Dendritic cell treated with granulocyte-macrophage colony-stimulating factor and Interleukin-4, amounts not matched to agents 40 ng/mL and 50 ng/mL, for 4 days (primary cell): ENCODE data around the gene HOXA6.

Experiments
- H3K27ac Mint-ChIP-seq: one replicate; pipeline ENCODE4 v1.8.0; 2022; ENCODE audit warnings: mild to moderate bottlenecking, mixed read lengths
- H3K27me3 Mint-ChIP-seq: one replicate; pipeline ENCODE4 v1.8.0; 2022; ENCODE audit warnings: mild to moderate bottlenecking, mixed read lengths
- H3K36me3 Mint-ChIP-seq: one replicate; pipeline ENCODE4 v1.8.0; 2022; ENCODE audit warnings: low read depth, mixed read lengths
- H3K4me1 Mint-ChIP-seq: one replicate; pipeline ENCODE4 v1.8.0; 2022; ENCODE audit warnings: low read depth, mixed read lengths
- H3K4me3 Mint-ChIP-seq: one replicate; pipeline ENCODE4 v1.8.0; 2022; ENCODE audit warnings: mild to moderate bottlenecking, moderate library complexity, mixed read lengths
- H3K9me3 Mint-ChIP-seq: one replicate; pipeline ENCODE4 v1.8.0; 2022; ENCODE audit warnings: mixed read lengths
- intact Hi-C: fragments of 100-400 bp; cut with micrococcal nuclease; formaldehyde crosslinking; loops from one replicate; pipeline ENCODE4 v1.15.0; 2022

Gene HOXA6

DNA sequence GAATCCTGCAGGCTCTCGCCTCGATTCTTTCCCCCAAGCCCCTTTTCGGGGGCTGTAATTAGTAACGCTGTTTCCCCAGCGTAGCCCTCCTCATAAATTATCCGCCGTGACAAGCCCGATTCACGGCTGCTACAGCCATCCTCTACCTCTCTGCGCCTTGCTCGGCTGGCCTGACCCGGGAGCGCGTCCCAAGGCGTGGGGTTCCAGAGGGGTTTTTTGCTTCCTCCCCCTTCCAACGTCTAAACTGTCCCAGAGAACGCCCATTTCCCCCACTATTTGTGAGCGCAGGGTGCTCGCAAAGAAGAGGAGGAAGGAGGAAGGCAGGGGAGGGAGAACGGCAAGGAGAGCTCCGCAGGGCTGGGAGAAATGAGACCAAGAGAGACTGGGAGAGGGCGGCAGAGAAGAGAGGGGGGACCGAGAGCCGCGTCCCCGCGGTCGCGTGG, 5.0 kb downstream of the HOXA6 start:
- Mint-ChIP-seq H3K36me3 (no peaks in the 10 kb centered on the region), H3K9me3 (no peaks in the 10 kb centered on the region), H3K27ac (peak overlapping the region; percentile 0), H3K4me3 (peak overlapping the region; percentile 74), H3K27me3 (peaks cover 61% of the 10 kb centered on the region), H3K4me1 (peaks cover 14% of the 10 kb centered on the region)
- intact Hi-C loops = no loop called here

DNA sequence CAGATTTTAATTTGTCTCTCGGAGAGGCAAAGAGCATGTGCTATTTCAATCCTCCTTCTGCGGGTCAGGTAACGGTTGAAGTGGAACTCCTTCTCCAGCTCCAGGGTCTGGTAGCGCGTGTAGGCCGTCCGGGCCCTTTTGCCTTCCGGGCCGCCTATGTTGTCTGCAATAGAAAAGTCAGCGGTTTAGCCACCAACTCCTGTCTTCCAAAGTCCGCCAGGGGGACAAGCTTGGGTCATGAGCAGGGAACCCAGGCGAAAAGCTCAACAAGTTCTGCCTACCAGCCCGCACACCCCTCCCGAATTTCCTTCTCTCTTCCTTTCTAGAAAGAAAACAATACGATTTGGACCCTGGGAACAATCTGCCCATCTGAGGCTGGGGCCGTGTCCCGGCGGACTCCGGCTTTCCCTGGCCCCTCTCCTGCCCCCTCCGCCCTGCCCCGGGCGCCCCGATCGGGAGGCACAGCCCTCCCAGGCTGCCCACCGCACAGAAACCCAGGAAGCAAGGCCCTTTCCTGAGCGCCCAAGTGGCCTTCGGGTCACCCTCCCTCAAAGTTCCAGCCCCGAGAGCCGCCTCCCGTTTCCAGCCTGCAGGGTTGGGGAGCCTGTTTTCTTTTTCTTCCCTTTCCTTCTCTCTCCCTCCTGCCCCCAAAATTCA, 5.5 kb downstream of the HOXA6 start:
- Mint-ChIP-seq H3K4me3 (peak overlapping the region; percentile 74), H3K36me3 (no peaks in the 10 kb centered on the region), H3K27me3 (peaks cover 59% of the 10 kb centered on the region), H3K9me3 (no peaks in the 10 kb centered on the region), H3K4me1 (peaks cover 15% of the 10 kb centered on the region), H3K27ac (peak overlapping the region; percentile 0)
- intact Hi-C loops = no loop called here

DNA sequence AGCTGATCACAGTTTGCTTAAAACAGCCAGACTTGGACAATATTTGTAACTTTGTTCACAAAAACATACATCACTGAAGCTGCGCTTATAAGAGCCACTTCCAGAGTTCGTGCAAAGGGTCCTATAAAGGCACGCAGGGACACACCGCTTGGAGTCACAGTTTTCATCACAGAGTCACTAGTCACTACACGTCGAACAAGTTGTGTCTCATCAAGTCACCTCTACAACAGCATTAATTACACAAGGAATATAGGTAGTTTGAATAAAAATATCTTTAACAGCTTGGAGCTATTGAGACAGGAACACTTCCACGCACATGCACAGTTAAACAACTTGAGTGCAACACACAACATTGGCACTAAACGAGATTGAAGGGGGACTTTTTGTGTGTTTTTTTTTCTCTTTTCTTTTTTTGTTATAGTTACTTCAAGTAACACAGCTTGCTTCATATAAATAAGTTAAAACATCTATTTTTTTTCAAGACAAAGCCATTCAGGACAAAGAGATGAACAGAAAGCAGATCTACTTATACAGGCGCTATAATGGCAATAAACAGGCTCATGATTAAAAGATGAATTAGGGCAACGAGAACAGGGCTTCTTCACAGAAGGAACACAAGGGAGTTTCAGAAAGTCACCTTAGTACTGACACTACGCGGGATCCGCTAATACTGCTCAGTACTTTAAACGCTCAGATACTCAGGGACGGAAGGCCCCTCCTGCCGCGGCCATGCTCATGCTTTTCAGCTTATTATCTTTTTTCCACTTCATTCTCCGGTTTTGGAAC, 6.2 kb downstream of the HOXA6 start:
- Mint-ChIP-seq H3K4me1 (peaks cover 16% of the 10 kb centered on the region), H3K27ac (no peak overlapping the region), H3K27me3 (peaks cover 57% of the 10 kb centered on the region), H3K4me3 (no peak overlapping the region), H3K9me3 (no peaks in the 10 kb centered on the region), H3K36me3 (no peaks in the 10 kb centered on the region)
- intact Hi-C loops = no loop called here

DNA sequence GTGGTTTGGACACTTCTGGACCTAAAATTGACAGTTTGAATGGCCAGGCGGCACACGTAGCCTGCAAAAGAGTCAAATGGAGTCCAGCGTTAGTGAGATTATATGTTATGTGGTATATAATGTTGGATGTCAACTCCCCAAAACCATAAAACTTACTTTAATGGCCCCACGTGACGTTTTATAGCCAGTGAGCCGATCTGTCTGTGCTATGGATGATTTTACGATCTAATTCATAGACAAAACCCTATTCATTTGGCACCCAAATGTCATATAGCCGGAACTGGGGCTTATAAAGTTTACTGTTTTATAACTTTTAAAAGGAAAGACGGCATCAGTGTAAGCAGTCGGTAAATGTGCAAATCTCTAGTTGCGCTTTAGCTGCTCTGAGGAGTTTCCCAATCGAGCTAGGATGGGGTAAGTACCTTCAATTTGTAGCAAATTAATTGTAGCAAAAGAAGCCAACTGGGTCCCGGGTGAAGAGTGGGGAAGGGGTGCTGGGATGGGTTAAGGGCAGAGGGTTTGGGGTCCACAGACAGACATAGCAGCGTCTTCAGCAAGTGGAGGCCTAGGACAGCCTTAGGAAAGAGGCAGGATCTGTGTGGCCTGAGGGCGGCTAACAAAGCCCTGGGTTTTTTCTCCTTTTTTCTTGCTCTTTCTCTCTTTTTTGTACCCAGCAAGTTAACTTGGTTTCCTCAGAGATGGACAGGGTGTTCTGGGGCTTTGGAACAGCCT, 7.3 kb downstream of the HOXA6 start:
- no peaks in the 10 kb centered on the region for H3K9me3 Mint-ChIP-seq
- no peaks in the 10 kb centered on the region for H3K36me3 Mint-ChIP-seq
- H3K27ac Mint-ChIP-seq = no peak overlapping the region
- peaks cover 18% of the 10 kb centered on the region for H3K4me1 Mint-ChIP-seq
- H3K27me3 Mint-ChIP-seq = peaks cover 55% of the 10 kb centered on the region
- intact Hi-C loops = no loop called here
- no peak overlapping the region for H3K4me3 Mint-ChIP-seq

DNA sequence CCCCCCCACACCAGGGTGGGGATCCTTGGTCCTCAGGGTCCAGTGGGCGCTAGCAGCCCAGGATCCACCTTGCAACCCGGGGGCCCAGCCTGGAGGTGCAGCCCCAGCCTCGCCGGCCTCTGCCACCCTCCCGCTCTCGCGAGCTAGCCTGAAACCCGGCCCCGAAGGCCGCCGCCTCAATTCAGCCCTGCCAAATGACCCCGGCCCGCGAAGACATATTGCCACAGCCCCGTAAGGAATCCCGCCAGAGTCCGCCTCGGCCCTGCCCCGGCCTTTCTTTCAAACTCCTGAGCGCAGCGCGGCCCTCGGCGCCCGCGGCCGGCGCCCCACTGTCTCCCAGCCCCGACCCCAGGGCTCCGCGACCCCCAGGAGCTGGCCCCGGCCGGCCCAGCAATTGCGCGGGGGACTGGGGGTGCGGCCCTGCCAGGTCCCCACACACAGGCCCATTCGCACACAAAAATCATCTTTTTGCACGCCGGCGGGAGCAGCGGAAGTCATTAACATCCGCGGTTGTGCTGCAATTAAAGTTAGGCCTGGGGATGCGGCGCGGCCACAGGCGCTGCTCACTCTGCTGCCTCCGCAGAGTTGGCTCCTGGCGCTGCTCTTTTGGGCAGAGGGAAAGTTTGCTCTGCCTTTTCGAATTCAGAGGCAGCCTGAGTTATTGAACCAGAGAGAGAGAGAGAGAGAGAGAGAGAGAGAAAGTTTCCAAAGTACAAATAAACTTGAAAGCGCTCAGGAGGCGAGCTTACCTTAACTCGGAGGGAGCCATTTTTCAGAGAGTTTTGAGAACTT, 8.0 kb downstream of the HOXA6 start:
- Mint-ChIP-seq H3K9me3 (no peaks in the 10 kb centered on the region), H3K4me1 (peaks cover 21% of the 10 kb centered on the region), H3K4me3 (no peak overlapping the region), H3K36me3 (no peaks in the 10 kb centered on the region), H3K27ac (no peak overlapping the region), H3K27me3 (peaks cover 53% of the 10 kb centered on the region)
- intact Hi-C loops = no loop called here

DNA sequence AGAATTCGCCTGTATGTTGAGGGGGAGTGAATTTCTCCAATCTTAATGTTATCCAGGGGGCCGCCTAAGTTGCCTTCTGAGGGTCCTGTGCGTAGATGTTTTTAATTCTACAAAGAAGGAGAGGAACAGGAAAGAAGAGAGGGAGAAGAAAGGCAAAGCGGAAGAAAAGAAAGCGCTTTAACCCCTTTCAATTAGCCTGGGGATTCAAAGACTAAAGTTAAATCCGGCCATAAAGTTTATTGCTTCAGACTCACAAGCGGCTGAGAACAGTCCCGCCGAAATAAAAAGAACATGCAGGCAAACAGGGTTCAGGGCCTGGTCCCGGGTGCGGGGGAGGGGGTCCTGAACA, 8.6 kb downstream of the HOXA6 start:
- Mint-ChIP-seq H3K9me3 (no peaks in the 10 kb centered on the region), H3K4me3 (no peak overlapping the region), H3K36me3 (no peaks in the 10 kb centered on the region), H3K27ac (no peak overlapping the region), H3K27me3 (peaks cover 49% of the 10 kb centered on the region), H3K4me1 (peaks cover 26% of the 10 kb centered on the region)
- intact Hi-C loops = no loop called here

DNA sequence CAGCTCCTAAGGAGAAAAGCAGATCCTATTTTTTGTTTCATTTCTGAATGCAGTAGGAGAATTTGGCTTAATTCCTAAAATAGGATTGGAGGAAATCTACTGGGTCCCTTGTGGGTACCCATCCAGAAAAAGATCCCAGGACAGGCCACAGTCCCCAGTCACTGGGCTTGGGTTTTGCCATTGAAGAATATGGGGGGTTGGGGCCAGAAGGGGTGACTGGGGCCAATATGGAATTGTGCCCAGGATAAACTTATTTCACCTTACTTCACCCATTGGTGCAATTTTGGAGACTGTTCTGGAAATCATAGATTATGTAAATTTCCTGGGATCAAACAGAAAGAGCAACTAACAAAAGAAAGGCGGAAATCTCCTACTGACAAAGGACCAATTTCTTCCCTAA, 9.1 kb downstream of the HOXA6 start:
- Mint-ChIP-seq H3K4me3 (no peak overlapping the region), H3K4me1 (peaks cover 28% of the 10 kb centered on the region), H3K36me3 (no peaks in the 10 kb centered on the region), H3K27me3 (peaks cover 48% of the 10 kb centered on the region), H3K9me3 (no peaks in the 10 kb centered on the region), H3K27ac (no peak overlapping the region)
- intact Hi-C loops = no loop called here

DNA sequence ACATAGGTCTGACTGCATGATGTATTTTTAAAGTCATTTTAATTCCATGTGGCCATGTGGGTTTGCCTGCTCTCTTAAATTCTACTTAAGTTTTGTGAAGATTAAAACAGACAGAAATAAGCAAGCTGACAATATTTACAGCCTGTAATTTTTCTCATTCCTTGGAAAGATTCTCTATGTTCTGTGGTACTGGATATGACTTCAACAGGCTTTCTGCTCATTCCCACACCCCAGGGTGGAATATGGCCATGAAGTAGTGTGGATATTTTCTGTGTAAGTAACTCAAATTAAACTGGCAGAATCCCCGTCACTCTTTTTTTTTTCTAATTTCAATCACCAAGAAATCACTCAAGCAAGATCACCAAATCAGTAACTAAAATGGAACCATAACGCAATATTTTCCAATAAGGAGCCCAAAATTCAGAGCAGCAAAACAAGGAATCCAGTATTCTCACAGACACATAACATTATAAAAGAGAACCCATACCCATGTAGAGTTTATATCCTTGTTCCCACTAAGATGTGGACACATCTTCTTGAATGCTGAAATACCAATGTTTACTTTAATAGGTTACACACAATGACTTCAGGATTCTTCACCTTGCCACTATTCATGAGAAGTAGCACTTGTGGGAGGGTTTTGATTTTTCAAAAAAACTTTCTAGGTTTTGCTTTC, 9.8 kb downstream of the HOXA6 start:
- intact Hi-C loops = no loop called here
- H3K4me3 Mint-ChIP-seq = no peak overlapping the region
- H3K27me3 Mint-ChIP-seq = peaks cover 47% of the 10 kb centered on the region

DNA sequence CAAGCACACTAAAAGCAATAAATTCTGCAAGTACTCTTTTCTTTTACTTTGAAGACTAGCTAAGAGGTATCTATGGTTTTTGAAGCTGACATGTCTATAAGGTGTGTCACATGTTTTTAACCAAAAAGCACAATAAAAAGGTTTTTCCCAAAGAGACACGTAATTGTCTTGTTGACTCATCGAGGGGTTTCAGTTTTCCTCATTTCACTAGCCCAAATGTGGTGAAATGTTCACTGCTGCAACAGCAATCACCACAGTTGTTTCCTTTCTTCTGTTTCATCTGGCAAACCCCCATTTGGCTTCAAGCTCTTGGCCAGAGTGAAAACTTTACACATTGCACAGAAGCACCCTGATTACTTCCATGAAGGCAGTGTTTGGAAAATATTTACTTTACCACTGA, 13.2 kb downstream of the HOXA6 start:
- no peaks in the 10 kb centered on the region for H3K36me3 Mint-ChIP-seq
- intact Hi-C loops = no loop called here
- H3K9me3 Mint-ChIP-seq = no peaks in the 10 kb centered on the region
- peaks cover 28% of the 10 kb centered on the region for H3K4me1 Mint-ChIP-seq
- no peak overlapping the region for H3K27ac Mint-ChIP-seq
- H3K27me3 Mint-ChIP-seq = peaks cover 35% of the 10 kb centered on the region
- no peak overlapping the region for H3K4me3 Mint-ChIP-seq

More for the DNA sequence above, 9.8 kb downstream of the HOXA6 start:
- no peak overlapping the region for H3K27ac Mint-ChIP-seq
- peaks cover 28% of the 10 kb centered on the region for H3K4me1 Mint-ChIP-seq
- H3K36me3 Mint-ChIP-seq = no peaks in the 10 kb centered on the region
- no peaks in the 10 kb centered on the region for H3K9me3 Mint-ChIP-seq

DNA sequence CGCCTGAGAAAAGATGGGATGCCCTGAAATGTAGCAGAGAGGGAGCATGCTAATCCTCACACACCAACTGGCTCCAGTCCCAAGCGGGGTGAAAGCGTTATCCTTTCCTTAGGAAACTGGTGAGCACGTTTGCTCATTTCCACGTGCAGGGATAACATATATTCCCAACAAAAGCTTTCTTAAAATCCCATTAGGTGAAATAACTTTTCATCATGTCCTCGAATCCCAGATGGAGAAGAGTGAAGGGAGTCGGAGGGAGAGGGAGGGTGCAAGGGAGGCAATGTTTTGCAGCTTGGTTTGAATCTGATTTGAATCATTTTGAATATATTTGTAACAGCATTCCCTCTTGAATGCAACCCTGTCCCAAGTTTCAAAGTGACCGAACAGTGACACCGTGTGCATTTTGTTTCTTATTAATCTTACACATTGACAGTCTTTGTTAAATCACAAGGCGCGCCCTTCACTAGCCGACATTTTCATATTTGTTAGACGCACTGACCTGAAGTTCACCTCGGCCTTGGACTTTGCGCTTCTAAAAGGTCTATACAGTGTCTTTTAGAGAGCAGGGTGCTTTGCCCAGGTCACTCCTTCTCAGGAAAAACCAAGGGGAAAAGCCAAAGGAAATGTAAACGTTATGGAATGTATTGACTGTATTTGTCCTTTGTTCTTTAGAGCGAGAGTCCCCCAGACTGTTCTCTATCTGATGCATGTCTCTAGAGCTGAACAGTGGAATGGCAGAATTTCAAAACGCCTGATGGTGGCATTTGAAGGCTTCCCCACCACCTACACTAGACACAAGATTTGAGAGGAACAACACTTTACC, 14.0 kb downstream of the HOXA6 start:
- H3K4me1 Mint-ChIP-seq = peaks cover 28% of the 10 kb centered on the region
- intact Hi-C loops = no loop called here
- H3K4me3 Mint-ChIP-seq = no peak overlapping the region
- H3K27ac Mint-ChIP-seq = no peak overlapping the region
- H3K27me3 Mint-ChIP-seq = peaks cover 43% of the 10 kb centered on the region
- H3K36me3 Mint-ChIP-seq = no peaks in the 10 kb centered on the region
- no peaks in the 10 kb centered on the region for H3K9me3 Mint-ChIP-seq

DNA sequence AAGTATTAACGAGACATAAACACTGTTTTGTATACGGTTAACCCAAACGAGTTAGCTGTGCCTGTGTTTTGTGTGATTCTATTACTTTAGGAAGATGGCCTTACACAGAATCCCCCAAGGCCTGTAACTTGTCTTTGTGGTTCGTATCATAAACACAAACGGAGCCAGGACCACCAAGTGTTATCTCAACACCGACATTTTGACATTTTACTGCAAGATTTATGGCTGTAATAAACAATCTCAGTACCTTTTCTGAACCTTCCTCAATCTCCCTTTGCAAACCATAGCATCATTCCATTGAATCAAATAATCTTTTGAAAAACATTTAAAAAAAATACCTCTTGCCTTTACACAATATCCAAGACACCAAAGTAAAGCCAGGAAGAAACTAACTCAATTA, 14.6 kb downstream of the HOXA6 start:
- Mint-ChIP-seq H3K27ac (no peak overlapping the region), H3K27me3 (peaks cover 45% of the 10 kb centered on the region), H3K4me3 (no peak overlapping the region), H3K36me3 (no peaks in the 10 kb centered on the region), H3K9me3 (no peaks in the 10 kb centered on the region), H3K4me1 (peaks cover 28% of the 10 kb centered on the region)
- intact Hi-C loops = no loop called here

DNA sequence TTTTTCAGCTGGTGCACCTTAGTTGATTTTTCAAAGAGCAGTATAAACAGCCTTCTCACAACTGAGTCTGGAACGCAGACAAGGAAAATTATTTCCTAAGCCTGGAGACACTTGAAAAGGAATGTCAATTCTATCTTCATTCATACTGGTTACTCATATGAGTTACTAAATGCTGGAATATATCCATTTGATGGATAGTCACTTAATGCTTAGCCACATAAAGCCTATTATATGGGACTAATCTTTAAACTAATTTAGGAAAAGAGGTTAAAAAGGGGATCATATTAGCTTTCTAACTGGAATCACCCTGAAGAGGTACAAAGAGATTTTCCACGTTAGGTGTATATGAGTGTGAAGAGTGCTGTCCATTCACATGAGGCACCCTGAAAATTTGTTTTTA, 15.4 kb downstream of the HOXA6 start:
- peaks cover 45% of the 10 kb centered on the region for H3K27me3 Mint-ChIP-seq
- no peak overlapping the region for H3K27ac Mint-ChIP-seq
- no peaks in the 10 kb centered on the region for H3K36me3 Mint-ChIP-seq
- intact Hi-C loops = no loop called here
- no peak overlapping the region for H3K4me3 Mint-ChIP-seq
- H3K4me1 Mint-ChIP-seq = peaks cover 26% of the 10 kb centered on the region
- H3K9me3 Mint-ChIP-seq = no peaks in the 10 kb centered on the region

DNA sequence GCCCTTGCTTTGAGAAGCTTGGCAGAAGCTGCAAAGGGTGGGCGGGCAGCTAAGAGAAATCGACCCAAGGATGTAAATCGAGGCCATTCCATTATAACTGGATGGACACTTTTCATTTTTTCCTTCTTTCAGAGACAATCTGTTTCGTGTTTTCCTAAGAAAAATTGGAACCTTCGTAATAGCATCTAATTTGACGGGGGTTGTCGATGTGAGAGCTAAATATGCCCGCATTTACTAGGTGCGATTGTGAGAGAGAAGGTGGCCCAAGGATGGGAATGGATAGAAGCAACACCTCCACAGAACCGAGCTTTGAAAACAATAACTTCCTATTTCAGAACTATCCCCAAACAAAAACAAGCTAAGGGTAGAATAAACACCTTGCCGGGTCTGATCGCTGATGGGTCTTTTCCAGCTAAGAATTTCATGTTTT, 16.2 kb downstream of the HOXA6 start:
- no peaks in the 10 kb centered on the region for H3K36me3 Mint-ChIP-seq
- peak overlapping the region; percentile 91 for H3K27ac Mint-ChIP-seq
- H3K4me3 Mint-ChIP-seq = peak overlapping the region; percentile 80
- H3K9me3 Mint-ChIP-seq = no peaks in the 10 kb centered on the region
- intact Hi-C loops = no loop called here
- peaks cover 42% of the 10 kb centered on the region for H3K27me3 Mint-ChIP-seq
- peaks cover 21% of the 10 kb centered on the region for H3K4me1 Mint-ChIP-seq
